Stimulated activated naive CD4-positive, alpha-beta T cell (primary cell): ENCODE data around the gene SRPRA.
"Not testable (repeated sequence)": the region's sequence is repeated elsewhere in the genome, so short reads cannot be mapped to it uniquely, and the experiment has no call there.

Experiments used
- DNase-seq, 6 experiments: peaks; one replicate each; lab custom pipeline; 2025; lab: John Stamatoyannopoulos, UW

SRPRA gene

DNA sequence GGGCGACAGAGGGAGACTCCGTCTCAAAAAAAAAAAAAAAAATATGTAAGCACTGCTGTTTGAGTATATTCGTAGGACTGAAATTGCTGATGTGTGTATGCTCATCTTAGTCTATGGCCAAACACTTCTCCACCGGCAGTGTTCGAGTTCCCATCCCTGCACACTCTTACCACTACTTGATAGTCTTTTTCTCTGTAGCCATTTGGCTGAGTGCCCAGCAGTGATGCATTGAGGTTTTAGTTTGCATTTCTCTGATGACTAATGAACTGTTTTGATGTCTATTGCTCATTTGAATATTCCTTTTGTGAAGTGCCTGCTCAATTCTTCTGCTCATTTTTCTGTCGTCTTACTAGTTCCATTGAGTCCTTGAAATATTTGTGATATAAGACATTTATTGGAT is 16.1 kb upstream of the SRPRA start:
- peak in 5 of 6 experiments; percentile 23 to 61 (median 44) for DNase-seq

DNA sequence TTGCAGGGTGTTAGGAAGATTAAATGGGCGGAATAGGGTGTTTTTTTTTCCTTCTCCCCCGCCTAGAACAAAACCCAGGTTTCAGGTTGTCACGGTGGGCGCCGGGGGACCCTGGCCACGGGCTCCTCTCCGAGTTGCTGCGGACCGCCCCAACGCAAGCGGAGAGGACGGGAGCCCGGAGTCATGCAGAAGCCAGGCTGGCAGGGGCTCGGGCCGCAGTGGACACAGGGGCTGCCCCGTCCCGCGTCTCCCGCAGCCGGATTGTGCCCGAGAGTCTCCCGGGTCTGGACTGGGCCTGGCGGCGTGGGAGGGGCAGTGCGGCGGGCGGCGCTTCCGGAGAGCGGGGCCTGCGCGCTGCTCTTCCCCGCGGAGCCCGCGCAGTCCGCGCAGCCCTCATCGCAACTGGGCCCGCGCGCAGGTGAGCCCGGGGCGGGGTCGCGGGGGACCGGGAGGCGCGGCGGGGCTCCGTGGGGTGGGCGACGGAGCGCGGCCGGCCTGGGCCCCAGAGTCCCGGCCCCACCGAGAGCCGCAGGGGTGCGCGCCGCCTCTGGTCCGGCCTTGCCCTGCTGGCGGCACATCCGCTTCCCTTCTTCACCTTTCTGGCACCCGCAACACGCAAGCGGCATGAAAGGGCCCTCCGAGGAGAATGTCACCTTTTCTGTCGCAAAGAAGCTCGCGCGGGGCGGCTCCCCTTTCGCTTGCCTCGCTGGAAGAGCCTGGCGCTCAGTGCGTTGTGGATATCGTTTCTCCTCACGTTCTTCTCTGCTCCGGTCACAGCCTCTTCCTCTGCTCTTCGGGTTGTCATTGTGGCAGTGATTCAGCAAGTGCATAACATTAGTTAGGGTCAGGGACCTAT is 14.3 kb upstream of the SRPRA start, which contains the start of gene TIRAP:
TSS of gene TIRAP (plus strand) at position 358 of the 856 bp plus-strand sequence. CDS start 7,802 bp downstream, outside the sequence.
- peak; percentile 40 to 77 (median 60) for DNase-seq

DNA sequence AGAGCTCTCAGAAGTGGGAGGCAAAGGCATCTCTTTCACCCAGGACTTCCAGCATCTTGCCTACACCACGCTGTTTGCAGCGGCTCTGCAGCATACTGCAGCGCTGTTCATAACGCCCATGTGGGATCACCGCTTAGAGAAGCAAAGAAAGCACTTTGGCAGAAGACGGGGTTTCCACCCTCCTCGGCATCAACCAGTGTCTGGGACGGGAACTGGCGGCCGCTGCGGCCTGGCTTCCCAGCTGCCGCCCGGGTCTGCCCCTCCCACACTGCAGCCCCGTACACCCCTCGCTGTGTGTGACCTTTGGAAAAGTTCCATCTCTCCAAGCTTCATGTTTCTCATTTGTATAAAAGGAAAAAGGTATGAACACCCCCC is 13.7 kb upstream of the SRPRA start:
- DNase-seq: peak; percentile 29 to 67 (median 34)

DNA sequence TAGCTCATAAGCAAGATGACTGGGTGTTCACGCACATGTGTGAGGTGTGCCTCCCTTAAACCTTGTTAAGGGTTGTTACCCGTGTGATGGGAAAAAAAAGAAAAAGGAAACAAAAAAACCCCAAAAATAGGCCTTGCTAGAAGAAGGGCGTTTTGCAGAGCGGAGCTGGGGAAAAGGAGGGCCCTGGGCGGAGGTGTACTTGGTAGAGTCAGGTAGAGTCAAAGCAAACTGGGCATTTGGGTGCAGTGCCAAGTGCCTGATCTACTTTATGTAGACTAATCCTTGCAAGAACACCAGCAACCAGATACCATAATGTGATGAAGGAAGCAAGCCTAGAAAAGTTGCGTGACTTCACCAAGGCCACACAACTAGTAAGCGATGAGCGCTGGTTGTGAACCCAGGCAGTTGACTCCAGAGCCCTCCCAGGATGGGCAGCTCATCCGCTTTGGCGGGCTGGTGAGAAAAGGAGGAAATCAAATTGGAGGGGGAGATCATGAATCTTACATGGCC is 13.0 kb upstream of the SRPRA start:
- DNase-seq: no peak

DNA sequence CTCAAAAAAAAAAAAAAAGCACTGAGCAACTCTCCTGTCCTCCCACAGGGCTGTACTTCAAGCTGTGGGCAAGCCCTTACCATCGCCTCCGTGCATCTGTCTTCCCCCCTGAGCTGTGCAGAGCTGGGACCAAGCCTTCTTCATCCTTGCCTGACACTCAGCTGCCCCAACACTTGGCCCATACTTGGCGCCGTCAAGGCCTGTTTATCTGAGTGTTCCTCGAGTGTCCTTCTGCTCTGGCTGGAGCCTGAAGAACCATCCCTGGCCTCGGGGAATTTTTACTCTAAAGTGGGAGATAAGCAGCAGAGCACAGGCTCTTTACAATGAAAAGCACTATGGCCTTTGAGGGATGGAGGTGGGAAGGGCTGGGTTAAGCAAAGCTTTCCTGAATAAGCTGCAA is 12.6 kb upstream of the SRPRA start:
- no peak for DNase-seq

DNA sequence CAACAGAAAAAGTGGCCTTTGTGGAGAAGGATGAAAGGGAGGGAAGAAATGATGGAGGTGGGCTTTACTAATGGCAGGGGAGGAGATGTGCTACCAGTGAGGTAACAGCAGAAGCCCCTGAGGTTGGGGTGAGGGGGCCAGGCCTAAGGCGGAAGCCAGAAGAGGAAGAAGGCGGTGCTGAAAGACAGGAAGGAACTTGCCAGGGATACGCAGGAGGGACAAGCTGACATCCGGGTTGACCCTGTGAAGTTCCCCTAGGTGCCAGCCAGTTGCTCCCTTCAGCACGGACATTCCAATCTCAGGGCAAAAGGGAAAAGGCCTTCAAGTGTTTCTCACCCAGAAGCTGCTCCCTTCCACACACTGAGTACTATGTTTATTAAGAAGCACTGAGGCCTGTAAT is 11.9 kb upstream of the SRPRA start:
- DNase-seq: peak in 2 of 6 experiments; percentile 2 to 9

DNA sequence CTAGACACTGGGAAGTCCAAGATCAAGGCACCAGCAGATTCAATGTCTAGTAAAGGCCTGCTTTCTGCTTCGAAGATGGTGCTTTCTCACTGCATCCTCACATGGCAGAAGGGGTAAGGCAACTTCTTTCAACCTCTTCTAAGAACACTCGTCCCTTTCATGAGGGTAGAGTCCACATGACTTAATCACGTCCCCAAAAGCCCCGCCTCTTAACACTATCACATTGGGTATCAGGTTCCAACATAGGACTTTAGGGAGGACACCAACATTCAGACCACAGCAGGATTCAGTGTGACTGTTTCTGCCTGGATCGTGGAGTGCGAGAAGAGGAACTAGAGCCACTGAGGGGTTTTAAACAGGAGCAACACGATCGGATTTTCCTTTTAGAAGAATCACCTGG is 10.5 kb upstream of the SRPRA start:
- no peak for DNase-seq

DNA sequence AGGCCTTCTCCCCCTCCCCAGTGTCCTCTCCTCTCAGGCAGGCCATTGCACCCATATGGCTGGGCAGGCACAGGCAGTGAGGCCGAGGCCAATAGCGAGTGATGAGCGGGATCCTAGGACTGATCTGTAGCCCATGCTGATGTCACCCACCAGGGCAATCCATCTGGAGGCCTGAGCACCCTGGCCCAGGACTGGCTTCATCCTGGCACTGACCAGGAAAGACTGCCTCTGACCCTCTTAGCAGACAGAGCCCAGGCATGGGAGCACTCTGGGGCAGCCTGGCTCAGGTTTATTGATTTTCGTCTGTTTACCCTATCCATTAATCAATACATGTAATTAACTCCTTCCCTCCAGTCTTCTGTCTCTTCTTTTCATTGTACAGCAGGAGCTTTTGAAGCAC is 9.1 kb upstream of the SRPRA start:
- no peak for DNase-seq

DNA sequence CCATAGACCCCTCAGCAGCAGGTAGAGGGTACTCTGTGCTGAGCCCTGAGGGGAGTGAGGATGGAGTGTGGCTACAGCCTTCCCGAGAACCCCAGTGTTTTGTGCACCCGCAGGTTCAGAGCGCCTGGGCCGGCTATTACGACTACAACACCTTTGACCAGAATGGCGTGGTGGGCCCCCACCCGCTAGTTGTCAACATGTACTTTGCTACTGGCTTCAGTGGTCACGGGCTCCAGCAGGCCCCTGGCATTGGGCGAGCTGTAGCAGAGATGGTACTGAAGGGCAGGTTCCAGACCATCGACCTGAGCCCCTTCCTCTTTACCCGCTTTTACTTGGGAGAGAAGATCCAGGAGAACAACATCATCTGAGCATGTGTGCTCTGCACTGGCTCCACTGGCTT is 8.6 kb upstream of the SRPRA start:
- no peak for DNase-seq

DNA sequence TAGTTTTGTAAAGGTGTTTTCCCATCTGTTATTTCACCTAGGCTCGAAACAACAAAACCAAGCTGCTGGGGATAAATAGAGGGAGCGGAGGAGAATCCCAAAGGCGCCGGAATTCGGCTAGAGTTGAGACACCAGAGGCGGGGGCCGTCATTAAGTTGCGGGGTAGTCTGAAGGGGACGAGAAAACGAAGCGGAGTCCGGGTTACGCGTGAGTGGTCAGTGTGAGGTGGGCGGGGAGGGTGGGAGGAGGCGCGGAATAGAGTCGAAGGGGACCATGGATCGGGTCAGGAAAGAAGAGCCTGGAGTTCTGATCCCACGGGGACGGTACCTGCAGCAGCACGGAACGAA is 361 bp downstream of the SRPRA start:
- DNase-seq: no peak

DNA sequence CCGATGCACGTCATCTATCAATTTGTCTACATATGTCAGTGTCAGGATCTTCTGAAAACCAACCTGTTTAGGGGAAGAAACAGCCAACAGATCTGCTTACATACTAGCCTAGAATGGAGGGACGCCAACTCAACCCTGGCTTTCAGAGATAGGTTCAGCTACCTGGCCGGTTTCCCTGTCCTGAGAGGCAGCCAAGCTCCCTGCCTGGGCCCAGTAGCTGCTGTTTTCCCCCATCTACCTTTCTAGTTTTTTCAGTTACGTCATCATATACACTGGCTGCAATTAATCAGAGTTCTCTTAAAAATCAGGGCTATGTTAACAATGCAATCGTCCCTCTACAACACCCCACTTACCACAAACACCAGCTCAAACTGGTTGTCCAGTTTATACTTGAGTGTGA is 1.0 kb downstream of the SRPRA start:
- no peak for DNase-seq

DNA sequence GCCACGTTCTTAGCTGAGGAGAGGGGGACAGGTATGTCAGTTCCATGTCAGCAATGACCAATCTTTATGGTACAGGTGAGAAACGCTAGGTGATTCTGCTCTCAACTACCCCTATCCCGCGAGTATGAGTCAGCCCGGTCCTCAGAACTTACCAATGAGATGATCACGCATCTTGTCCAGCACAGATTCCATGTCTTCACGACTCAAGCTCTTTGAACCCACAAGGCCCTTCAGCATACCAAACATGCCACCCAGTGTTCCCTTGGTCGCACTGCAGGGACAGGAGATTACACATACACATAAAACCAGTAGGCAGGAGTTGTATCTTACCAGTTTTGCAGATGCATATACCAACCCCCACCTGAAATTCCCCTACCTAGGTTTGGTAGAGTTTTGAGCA is 2.9 kb downstream of the SRPRA start:
- DNase-seq: peak in 1 of 6 experiments; percentile 7

DNA sequence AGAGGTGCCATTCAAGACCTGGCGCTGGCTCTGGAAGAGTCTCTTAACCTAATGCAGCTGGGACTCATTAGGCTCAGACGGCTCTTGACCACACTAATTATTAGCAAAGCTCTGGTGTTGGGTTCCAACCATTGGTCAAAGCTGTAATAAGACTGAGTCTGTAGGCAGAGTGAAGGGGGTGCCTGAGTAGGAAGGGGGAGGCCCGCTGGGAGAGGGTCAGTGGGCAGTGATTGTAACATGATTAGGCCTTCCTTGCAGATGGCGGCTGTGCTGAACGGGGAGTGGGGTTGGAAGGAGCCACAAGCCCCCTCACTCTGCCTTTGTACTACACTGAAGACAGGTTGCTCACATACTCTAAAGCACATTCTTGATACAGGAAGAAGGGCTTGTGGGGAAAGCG is 5.2 kb downstream of the SRPRA start:
- DNase-seq: no peak

DNA sequence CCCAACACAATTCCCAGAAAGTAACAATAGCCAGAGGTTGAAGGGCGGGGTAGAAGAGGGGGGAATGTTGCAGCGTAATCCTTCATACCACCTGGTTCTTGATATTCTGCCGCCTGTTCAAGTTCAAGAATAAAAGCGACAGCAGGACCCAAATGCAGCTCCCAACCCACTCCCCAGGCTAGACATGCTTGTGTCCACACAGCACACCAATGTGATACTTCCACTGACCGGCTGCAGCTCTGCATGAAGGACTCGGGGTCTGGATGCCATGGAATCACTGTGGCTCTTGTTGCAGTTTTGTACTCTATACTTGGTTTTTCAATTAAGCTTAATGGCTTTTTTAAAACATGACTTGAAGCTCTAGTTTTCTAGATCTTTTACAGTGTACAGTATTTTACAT is 6.5 kb downstream of the SRPRA start:
- DNase-seq: no peak

DNA sequence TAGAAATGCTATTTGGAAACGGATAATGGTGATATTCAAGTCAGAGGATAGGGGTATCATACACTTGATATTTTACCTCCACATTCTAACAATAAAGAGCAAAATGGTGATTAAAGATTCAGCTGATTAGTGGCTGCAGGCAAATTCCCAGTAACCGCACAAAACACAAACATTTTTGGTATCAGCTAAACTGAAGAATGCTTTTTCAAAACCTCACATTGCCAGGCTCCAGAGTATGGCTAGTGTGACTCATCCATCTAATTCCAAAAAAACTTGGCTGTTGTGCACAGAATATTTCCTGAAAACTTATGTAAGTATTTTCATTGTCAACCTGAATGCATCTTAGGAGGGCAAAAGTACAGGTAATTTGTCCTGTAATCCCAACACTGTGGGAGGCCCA is 10.9 kb downstream of the SRPRA start:
- no peak for DNase-seq

DNA sequence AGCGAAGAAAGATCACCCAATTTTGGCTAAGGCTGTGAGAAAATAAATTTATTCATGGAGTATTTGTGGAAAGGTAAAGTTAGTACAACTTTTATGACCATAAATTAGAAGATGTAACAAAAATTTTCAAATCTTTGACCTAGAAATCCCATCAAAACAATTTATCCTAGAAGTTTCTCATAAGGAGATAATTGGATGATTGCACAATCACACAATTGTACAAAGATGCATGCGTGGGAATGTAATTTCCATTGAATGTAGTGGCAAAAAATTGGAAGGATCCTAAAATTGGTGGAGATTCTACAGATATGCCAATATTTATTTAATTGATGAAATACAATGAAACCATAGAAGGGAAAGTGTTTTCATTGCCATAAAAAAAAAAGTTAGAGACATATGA is 11.6 kb downstream of the SRPRA start:
- no peak for DNase-seq

DNA sequence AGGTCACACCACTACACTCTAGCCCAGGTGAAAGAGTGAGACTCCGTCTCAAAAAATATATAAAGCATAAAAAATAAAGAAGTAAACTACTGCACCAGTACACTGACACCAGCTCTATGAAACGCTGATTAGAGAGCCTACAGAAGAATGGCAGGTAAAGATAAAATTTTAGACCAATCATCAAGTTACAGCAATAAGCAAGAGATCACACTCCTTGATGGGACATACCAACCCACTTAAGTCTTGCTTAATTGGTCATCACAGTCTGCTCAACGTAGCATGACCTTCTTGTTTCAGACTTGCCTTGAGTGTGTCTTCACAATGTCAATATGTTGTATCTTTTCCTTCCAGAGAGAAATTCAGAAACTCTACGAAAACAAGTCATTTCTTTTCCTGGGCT is 12.5 kb downstream of the SRPRA start:
- no peak for DNase-seq

DNA sequence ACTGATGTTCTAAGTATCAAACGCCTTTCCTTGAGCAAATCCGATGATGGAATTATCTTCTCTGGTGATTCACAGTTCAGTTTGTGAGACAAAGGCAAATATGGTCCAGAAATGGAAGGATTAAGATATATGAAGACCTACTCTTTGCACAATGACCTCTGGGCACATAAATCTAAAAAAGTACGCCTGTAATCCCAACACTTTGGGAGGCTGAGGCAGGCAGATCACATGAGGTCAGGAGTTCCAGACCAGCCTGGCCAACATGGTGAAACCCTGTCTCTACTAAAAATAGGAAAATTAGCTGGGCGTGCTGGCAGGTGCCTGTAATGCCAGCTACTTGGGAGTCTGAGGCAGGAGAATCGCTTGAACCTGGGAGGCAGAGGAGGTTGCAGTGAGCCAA is 13.2 kb downstream of the SRPRA start:
- DNase-seq: not testable (repeated sequence)

DNA sequence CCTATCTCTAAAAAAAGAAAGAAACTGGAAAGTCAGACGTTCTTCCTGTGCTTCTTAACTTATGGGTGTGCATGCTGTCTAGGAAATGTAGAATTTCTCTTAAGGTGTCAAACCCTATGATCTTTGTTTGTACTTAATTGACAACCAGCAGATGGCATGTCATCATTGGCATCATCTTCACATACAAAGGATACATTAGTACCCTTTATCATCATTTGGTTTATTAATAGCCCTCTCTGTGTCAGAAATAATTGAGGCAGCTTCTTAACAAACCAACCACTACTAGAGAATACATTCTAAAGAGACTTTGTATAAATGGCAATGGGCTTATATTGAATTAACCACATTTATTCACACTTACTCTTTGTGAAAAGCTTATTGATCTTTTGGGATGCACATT is 13.9 kb downstream of the SRPRA start:
- DNase-seq: no peak

DNA sequence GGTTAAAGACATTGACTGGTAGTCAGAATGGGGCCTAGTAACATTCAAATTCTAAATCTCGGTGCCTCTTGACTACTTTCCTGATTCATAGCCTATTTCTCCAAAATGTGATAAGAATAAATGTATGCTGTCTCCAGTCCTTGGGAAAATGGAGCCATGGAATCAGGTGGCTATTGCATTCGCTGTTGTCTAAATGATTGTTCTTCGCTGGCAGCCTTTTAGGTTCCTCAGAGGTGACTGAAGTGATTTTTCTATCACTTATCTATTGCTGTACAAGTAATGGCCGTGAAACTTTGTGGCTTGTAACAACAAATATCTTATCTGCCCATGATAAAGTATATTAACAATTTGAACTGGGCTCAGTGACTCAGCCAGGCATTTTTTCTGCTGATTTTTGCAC is 15.4 kb downstream of the SRPRA start:
- DNase-seq: no peak

DNA sequence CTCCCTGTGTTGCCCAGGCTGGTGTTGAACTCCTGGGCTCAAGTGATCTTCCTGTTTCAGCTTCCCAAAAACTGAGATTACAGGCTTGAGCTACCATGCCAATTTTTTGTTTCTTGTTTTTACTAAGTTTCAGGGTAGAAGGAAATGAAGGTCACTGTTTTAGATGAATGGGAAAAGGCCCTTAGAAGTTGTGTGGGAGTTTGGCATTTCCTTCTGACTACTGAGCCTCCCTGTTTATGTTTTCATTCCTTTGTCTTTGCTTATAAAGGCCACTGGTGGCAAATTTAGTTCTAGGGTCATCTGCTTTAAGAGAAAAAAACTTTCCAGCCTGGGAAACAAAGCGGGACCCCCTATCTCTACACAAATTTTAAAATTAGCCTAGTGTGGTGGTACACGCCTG is 22.1 kb downstream of the SRPRA start:
- DNase-seq: no peak

DNA sequence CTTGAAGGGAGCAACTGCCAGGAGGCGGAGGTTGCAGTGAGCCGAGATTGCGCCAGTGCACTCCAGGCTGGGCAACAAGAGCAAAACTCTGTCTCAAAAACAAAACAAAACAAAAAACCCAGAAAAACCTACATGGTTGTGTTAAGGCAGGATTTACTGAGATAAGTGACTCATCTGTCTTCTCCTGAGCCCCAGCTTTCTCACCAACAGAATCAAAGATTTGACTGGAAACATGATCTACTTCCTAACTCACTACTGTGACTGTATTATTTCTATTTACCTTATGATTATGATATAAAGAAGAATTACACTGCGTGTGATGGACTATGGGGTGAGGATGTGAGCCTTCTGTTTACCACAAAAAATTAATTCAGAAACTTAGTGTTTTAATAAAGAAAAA is 35.3 kb downstream of the SRPRA start:
- DNase-seq: no peak

DNA sequence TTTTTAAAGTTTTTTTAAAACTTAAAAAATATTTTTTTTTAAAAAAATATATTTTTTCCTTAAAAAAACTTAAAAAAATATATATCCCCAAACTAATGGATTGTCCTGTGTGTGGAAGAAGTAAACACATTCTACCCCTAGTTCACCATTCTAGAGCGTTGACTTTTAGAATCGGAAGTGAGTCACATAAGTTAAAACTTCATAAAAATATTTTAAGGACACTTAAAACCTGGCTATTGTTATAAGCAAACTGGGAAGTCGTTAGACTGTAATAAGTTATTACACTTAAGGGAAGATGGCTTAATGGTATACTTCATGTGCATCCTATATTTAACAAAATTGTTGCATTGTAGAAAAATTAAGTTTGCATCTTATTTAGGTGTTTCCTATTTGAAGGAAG is 36.0 kb downstream of the SRPRA start:
- DNase-seq: no peak
